Measurements from ENCODE around the gene COL19A1.

Gene COL19A1

DNA sequence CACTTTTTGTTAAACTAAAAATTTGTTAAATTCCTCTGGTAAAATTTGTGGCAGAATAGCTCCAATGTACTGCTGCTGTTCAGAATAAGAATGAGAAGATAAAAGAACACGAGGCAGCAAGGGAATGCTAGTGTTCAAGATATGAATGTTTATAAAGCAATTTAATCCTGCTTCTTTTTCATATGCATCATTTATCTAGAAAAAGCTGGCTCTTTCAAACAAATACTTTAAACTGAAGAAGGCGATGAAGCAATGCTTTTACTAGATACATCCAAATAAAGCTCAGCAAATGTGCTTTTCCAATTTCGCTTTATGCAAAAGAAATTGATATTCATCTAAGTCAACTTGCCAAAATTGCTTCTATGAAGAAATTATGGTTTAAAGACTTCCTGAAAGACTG is 370.0 kb downstream of the COL19A1 start:
- Histone ChIP-seq H3K4me3 (ENCODE audit: low read length) (no peak overlapping the region), H3K27me3 (replicated peaks; ENCODE audit: insufficient read depth, low read length) (no peaks in the 10 kb centered on the region)

DNA sequence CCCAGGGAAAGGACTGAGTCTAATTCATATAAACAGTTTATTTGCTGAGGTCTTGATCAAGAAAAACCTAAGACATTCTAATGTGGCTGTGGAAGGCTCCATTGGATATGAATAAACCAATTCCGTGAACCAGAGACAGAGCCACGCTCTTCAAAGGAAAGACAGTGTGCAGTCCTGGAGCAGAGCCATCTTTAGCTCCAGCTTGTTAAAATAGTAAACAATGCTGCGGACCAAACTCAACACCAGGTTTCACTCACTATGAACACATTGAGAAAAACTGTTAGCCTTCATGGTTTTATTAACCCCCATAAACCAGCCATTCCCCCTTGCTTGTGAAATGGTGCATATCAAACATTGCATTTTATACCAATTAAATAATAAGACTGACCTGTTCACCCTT is 374.7 kb downstream of the COL19A1 start:
- no peaks in the 10 kb centered on the region for H3K9me2 ChIP-seq (replicated peaks; ENCODE audit: insufficient read depth, low read length)
- H4K20me1 ChIP-seq (ENCODE audit: insufficient read depth, low read length): no peaks in the 10 kb centered on the region
- no peak overlapping the region for H3K4me3 ChIP-seq (ENCODE audit: low read length)
- no peak overlapping the region for H3K9ac ChIP-seq (ENCODE audit: low read length)
- no peak for DNase-seq
- no peak overlapping the region for H3K4me2 ChIP-seq (ENCODE audit: low read depth, low read length)
- no peaks in the 10 kb centered on the region for H3K4me1 ChIP-seq (ENCODE audit: low read length)
- H3K27me3 ChIP-seq (replicated peaks; ENCODE audit: insufficient read depth, low read length): no peaks in the 10 kb centered on the region
- TF ChIP-seq, protein P1, sequence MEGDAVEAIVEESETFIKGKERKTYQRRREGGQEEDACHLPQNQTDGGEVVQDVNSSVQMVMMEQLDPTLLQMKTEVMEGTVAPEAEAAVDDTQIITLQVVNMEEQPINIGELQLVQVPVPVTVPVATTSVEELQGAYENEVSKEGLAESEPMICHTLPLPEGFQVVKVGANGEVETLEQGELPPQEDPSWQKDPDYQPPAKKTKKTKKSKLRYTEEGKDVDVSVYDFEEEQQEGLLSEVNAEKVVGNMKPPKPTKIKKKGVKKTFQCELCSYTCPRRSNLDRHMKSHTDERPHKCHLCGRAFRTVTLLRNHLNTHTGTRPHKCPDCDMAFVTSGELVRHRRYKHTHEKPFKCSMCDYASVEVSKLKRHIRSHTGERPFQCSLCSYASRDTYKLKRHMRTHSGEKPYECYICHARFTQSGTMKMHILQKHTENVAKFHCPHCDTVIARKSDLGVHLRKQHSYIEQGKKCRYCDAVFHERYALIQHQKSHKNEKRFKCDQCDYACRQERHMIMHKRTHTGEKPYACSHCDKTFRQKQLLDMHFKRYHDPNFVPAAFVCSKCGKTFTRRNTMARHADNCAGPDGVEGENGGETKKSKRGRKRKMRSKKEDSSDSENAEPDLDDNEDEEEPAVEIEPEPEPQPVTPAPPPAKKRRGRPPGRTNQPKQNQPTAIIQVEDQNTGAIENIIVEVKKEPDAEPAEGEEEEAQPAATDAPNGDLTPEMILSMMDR (IDR thresholded peaks at IDR 0.05; ENCODE audit: low read length): no peak
- no peak for TF ChIP-seq EZH2phosphoT487 (IDR thresholded peaks at IDR 0.05; ENCODE audit: low read length)
- TF ChIP-seq EZH2 (optimal IDR thresholded peaks at IDR 0.05; ENCODE audit: low read depth, low read length): no peak
- H3F3A ChIP-seq (ENCODE audit: insufficient read depth, low read length): no peaks in the 10 kb centered on the region
- H3K27ac ChIP-seq (ENCODE audit: low read length): no peak overlapping the region
- H3K36me3 ChIP-seq (replicated peaks; ENCODE audit: insufficient read depth, low read length): no peaks in the 10 kb centered on the region
- no peaks in the 10 kb centered on the region for H3K79me2 ChIP-seq (ENCODE audit: low read length)
- H3K9me3 ChIP-seq (replicated peaks; ENCODE audit: insufficient read depth, low read length): no peaks in the 10 kb centered on the region
- H2AFZ ChIP-seq (ENCODE audit: low read length): no peak overlapping the region

More for the DNA sequence above, 370.0 kb downstream of the COL19A1 start:
- DNase-seq: no peak
- Histone ChIP-seq H3K4me1 (ENCODE audit: low read length) (peaks cover 8% of the 10 kb centered on the region), H3K9me3 (replicated peaks; ENCODE audit: insufficient read depth, low read length) (no peaks in the 10 kb centered on the region), H3K36me3 (replicated peaks; ENCODE audit: insufficient read depth, low read length) (no peaks in the 10 kb centered on the region), H3K4me2 (ENCODE audit: low read depth, low read length) (no peak overlapping the region), H4K20me1 (ENCODE audit: insufficient read depth, low read length) (no peaks in the 10 kb centered on the region), H3K79me2 (ENCODE audit: low read length) (no peaks in the 10 kb centered on the region), H3K9me2 (replicated peaks; ENCODE audit: insufficient read depth, low read length) (no peaks in the 10 kb centered on the region), H3F3A (ENCODE audit: insufficient read depth, low read length) (peaks cover 9% of the 10 kb centered on the region; the same call in 1 of the 2 replicates), H3K27ac (ENCODE audit: low read length) (no peak overlapping the region), H3K9ac (ENCODE audit: low read length) (no peak overlapping the region), H2AFZ (ENCODE audit: low read length) (no peak overlapping the region)
- TF ChIP-seq, protein P1 (IDR thresholded peaks at IDR 0.05; ENCODE audit: low read length): no peak
- no peak for TF ChIP-seq EZH2phosphoT487 (IDR thresholded peaks at IDR 0.05; ENCODE audit: low read length)
- TF ChIP-seq EZH2 (optimal IDR thresholded peaks at IDR 0.05; ENCODE audit: low read depth, low read length): no peak

DNA sequence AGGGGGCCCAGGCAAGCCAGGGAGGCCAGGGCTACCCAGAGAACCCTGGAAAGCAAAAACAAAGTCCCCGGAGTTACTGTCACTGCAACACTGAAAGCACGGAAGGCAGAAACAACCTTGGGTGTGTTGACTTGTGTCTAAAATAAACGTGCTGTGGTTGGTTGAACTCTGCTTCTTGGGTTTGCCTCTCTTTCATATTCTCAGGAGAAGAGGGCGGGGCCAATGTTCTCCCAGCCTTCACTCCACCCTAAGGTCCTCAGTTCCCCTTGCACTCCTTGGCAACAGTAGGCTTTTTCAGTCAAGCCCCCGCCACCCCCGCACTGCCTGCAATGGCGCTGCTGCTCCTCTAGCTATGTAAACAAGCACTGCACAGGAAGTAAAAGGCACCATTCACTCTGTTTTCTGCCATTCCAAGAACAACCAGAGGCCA is 375.6 kb downstream of the COL19A1 start:
- H3K4me1 ChIP-seq (ENCODE audit: low read length): no peaks in the 10 kb centered on the region
- no peak overlapping the region for H3K27ac ChIP-seq (ENCODE audit: low read length)
- H3K27me3 ChIP-seq (replicated peaks; ENCODE audit: insufficient read depth, low read length): no peaks in the 10 kb centered on the region
- no peaks in the 10 kb centered on the region for H3F3A ChIP-seq (ENCODE audit: insufficient read depth, low read length)
- H4K20me1 ChIP-seq (ENCODE audit: insufficient read depth, low read length): no peaks in the 10 kb centered on the region
- DNase-seq: no peak
- H3K4me3 ChIP-seq (ENCODE audit: low read length): no peak overlapping the region
- H3K9me3 ChIP-seq (replicated peaks; ENCODE audit: insufficient read depth, low read length): no peaks in the 10 kb centered on the region
- no peaks in the 10 kb centered on the region for H3K9me2 ChIP-seq (replicated peaks; ENCODE audit: insufficient read depth, low read length)
- H2AFZ ChIP-seq (ENCODE audit: low read length): no peak overlapping the region
- TF ChIP-seq, protein P1 (IDR thresholded peaks at IDR 0.05; ENCODE audit: low read length): no peak
- TF ChIP-seq EZH2phosphoT487 (IDR thresholded peaks at IDR 0.05; ENCODE audit: low read length) (no peak), EZH2 (optimal IDR thresholded peaks at IDR 0.05; ENCODE audit: low read depth, low read length) (no peak)
- no peak overlapping the region for H3K9ac ChIP-seq (ENCODE audit: low read length)
- H3K4me2 ChIP-seq (ENCODE audit: low read depth, low read length): no peak overlapping the region
- no peaks in the 10 kb centered on the region for H3K79me2 ChIP-seq (ENCODE audit: low read length)
- H3K36me3 ChIP-seq (replicated peaks; ENCODE audit: insufficient read depth, low read length): no peaks in the 10 kb centered on the region

Data from MM.1S (cell line).